Astrocyte (in vitro differentiated cells and primary cell): ENCODE data around the gene RUFY1.

ENCODE experiments used
- CTCF ChIP-seq: IDR thresholded peaks from 2 replicates; pipeline ENCODE4 v1.5.1; 2011; ENCODE audit warnings: low read depth, mild to moderate bottlenecking, inconsistent platforms, low read length, moderate library complexity; ENCODE audit not compliant: insufficient read depth
- EZH2 ChIP-seq: IDR thresholded peaks from 2 replicates; pipeline ENCODE4 v1.6.1; 2012; ENCODE audit warnings: mild to moderate bottlenecking, low read length, inconsistent platforms; ENCODE audit not compliant: insufficient read depth

- no peak for TF ChIP-seq EZH2
- no peak for TF ChIP-seq CTCF
These were observed 54.9 kb downstream of the RUFY1 start for GRCh38 chr5:179605026-179605833.
